RPMI7951 (cell line): Measurements from ENCODE around the gene KIF6. TPM values are rescaled to one million over a fixed set of nuclear protein-coding genes. Genes with fewer than 3 reads are reported as not detected.
"Not testable (repeated sequence)": the region's sequence is repeated elsewhere in the genome, so short reads cannot be mapped to it uniquely, and the experiment has no call there.

Experiments used
- DNase-seq: peaks from one replicate; pipeline ENCODE4 v3.0.0-alpha.2; 2012; ENCODE audit warnings: low read depth
- total RNA-seq: library from RNA; depleted of rRNA; stranded (reverse); fragments of >200 nt; shearing (Covaris generic); gene quantifications from 2 replicates; pipeline ENCODE4 v1.2.3, GENCODE V29; 2014; rRNA removed

Gene KIF6
- total RNA-seq, result 2.6 and 4.9 TPM in 2 replicates

- DNase-seq, result peak; percentile 91
These were observed at the start of gene KIF6 for GRCh38 chr6:39724787-39725631. Gene KIF6, minus strand, starts transcription at chr6:39725408. Its CDS starts 98 bp downstream, at chr6:39725310.

DNA sequence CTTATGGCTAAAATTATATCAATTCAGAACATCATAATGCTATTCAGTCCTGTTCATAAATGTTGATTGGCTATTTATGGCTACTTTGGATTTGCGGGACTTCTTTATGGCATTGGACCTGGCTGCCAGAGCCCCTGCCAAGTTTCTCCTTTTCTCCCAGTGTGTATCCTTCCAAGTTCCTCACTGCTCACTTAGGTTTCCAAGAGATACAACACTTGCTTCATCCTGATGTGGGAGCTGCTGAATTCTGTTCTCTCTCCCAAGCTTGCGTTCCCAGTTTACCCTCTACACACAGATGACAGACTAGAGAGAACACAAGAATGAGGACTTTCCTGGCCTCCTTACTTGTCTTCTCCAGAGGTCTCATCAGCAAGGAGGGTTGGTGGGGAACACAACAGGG, 48.6 kb upstream of the KIF6 start:
- no peak for DNase-seq

DNA sequence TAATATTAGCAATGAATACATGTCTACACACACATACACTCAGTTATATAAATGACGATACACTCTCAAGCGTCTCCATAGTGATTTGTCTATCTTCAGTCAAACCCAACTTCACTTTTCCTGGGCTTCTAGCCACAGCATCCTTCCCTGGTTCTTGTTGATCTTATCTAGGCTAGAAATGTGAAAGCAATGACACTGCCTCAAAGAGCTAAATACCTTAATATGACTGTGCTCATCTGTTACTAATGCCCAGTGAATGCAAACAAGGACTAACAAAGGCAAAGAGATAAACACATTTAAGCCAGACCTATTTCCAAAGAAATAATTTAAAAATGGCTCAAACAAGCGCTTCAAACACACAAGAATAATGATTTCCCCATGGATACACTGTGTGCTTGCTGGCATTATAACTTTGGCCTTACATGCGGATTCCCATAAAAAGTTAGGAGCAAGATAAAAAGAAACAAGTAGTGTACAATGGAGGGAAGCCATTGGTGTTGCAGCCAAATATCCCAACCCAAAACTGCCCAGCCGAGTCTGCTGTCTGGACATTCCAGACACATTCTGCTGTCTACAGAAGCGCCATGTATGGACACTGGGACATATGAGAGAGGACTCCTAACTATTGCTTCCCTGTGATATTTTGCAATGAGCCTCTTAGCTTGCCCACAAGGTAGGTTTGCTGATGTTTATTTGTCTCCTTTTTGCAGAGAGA, 47.5 kb upstream of the KIF6 start:
- DNase-seq, result peak; percentile 27

DNA sequence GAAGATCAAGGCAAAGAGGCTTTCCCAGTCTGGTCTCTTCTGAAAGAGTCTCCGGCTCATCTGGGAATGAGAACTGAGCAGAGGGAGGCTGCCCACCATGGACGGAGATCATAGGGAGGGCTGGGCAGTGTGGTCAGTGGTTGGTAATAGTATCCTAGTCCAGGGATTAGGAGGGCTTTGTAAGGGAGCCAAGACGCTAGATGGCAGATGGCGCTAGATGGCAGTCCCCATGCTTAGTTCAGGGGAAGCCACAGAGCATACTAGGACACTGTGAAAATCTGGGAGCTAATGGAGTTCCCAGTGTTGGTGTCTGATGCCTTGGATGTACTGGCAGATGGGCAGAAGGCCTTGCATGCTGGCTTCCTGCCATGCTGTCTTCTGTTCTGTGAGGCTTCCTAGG, 45.2 kb upstream of the KIF6 start:
- no peak for DNase-seq

DNA sequence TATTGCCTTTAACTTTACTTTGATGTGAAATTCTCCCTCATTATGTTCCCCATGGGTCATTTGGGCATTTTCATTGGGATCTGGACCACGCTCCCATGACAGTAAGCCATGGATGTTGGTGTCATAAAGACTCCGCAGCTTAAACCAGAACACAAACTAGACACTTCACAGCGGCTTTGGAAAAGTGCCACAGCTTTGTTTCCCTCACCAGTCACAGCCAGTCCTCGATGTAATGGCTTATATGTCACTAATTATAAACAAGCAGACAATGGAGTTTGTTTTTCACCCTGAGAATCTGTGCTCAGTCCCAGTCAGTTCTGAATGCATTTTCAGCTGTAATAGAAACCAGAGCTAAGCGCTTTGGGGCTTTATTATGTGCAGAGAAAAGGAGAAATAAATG, 43.8 kb upstream of the KIF6 start:
- no peak for DNase-seq

DNA sequence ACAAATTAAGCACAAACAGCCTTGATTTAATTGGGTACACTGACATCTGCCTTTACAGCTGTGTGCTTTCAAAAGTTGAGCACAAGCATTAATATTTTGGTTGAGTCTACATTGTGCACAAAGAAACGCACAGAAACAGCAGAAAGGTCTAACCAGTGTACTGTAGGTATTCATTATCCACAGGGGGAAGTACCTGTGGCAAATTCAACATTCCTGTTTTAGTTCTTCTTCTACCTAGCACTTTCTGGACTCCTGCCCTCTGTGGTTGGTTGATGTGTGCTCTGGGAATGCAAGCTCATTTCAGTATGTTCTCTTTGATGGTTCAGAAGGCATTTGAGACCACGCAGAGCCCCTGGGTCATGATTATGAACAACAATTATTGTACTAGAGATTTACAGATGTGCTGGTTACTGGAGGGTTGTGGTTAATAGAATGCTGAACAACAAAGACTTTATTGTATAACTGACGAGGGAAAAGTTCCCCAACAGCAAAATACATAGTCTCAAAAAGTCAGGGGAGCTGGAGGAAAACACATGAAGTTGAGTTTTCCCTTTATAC, 40.4 kb upstream of the KIF6 start:
- DNase-seq, result peak; percentile 32

GRCh38 chr6:39760226-39760952, 35.2 kb upstream of the KIF6 start:
- DNase-seq, result no peak

- peak; percentile 49 for DNase-seq
These were observed 33.8 kb upstream of the KIF6 start for GRCh38 chr6:39758905-39759605.

DNA sequence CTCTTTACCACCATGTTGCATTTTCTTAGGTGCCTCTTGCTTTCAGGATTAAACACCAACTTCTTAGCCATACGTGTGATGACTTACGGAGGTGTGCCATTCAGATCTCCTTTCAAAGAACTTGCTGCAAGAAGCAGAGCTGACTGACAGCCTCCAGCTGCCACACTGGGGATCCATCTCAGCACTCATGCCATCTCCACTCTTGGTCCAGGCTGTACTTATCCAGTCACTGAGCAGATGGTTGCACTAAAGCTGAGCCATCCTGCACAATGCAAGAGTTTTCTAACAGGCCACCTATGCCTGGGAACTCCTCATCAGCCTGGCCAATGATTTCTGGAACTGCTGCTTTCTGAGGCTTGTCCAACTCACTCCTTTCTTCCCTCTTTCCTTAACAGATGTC, 31.4 kb upstream of the KIF6 start:
- DNase-seq, result no peak

- peak; percentile 45 for DNase-seq
These were observed 30.0 kb upstream of the KIF6 start for GRCh38 chr6:39755231-39755630.

DNA sequence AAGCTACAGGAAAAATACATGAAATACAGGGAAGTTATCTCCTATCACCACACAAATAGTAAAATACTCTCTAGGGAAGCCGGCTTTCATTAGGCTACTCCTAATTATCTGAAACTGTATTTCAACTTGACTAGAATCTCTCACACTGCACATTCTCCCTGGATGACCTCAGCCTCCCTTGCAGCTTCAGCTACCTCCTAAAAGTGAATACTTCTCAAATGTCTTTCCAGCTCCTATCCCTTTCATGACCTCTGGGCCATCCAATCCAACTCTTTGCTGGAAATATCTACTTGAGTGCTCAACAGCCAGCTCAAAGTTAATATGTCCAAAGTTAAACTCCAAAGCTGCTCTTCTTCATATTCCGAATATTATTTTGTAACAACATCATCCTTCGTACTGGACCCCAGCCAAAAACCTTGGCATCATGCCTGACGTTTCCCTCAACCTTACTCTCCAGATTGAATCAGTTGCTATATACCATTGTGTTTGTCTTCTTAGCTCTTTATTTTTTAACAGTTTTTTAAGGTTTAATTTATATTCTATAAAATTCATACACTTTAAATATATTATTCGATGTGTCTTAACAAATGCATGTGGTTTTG, 29.4 kb upstream of the KIF6 start:
- DNase-seq, result no peak

GRCh38 chr6:39753725-39754045, 28.5 kb upstream of the KIF6 start:
- DNase-seq, result no peak

- DNase-seq, result no peak
These were observed 27.9 kb upstream of the KIF6 start for GRCh38 chr6:39752835-39753724.

DNA sequence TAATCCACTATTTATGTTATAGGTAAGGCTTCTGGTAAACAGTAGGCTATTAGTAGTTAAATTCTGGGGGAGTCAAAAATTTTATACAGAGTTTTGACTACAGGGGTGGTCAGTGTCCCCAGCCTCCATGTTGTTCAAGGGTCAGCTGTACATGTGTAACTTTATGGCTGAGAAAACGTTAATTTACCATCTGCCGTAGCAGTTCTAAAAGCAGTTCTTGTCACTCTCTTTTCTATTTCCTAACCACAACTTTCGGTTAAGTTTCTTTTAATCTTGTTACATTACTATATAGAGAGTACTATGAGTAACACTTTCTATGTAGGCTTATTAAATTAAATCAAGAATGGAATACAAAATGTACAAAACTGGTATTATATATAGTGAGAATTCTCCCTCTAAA, 21.6 kb upstream of the KIF6 start:
- no peak for DNase-seq

GRCh38 chr6:39733704-39734103, 8.5 kb upstream of the KIF6 start:
- DNase-seq, result no peak

DNA sequence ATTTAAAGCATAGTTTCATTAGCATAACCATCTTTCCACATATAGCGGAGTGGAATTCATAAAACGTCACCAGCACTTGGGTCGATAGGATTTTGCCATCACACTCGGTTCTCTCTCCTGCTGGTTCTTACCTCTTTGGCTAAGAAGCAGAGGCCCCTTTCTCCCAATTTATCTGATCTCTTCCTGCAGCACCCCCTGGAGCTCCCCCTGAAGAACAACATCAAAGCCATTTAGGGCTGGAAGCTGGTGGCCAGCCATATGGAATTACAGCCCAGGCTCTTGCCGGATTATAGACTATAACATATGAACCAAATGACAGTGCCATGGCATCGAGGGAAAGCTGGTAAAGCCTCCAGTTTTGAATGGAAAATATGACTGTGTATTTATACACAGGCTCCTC, 6.4 kb upstream of the KIF6 start:
- peak; percentile 25 for DNase-seq

- no peak for DNase-seq
These were observed 4.7 kb upstream of the KIF6 start for GRCh38 chr6:39729945-39730344.

- no peak for DNase-seq
These were observed 407 bp upstream of the KIF6 start for GRCh38 chr6:39725632-39725997.

GRCh38 chr6:39723350-39723749, 1.9 kb downstream of the KIF6 start:
- DNase-seq, result not testable (repeated sequence)

DNA sequence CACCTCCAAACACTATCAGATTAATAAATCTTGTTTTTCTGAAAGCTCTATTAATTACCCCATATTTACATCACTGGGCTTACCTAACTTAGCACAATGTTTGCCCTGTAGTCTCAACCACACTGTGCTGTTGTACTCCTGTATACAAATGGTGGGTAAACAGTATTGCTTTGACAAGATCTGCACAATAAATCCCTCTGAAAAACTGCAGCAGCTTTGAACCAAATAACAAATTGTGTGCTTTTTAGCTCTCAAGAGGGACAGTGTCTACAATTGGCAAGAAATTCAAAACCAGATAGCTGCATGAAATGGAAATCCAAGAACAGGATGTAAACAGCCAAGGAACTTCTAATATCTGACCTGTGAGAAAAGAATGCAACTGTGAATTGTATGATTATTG, 10.4 kb downstream of the KIF6 start:
- DNase-seq, result no peak
